HEK293 (cell line): ENCODE measurements around the gene KRTAP20-4.

Experiments
- CTCF ChIP-seq: fragments of 450-650 bp; formaldehyde crosslinking; IDR thresholded peaks from 2 replicates; pipeline ENCODE4 v1.5.1; 2016; ENCODE audit warnings: missing biosample characterization, missing genetic modification characterization
- PBX3 ChIP-seq: sonication (generic); formaldehyde crosslinking; IDR thresholded peaks from 2 replicates; pipeline ENCODE4 v1.8.1; 2022; ENCODE audit warnings: mild to moderate bottlenecking, moderate library complexity, missing genetic modification reagents
- PRDM10 ChIP-seq: fragments of 450-650 bp; formaldehyde crosslinking; IDR thresholded peaks from 2 replicates; pipeline ENCODE4 v1.5.1; 2016; ENCODE audit warnings: missing biosample characterization, missing genetic modification characterization

- TF ChIP-seq PRDM10: no peak
- TF ChIP-seq CTCF: no peak
- TF ChIP-seq PBX3 (CRISPR knock-in tag): no peak
Observed at GRCh38 chr21:30580132-30580531, 40.3 kb upstream of the KRTAP20-4 start.
